Tibial nerve (tissue), 4 donors: ENCODE results near the gene THOC1. TPM values are rescaled to one million over a fixed set of nuclear protein-coding genes. Genes with fewer than 3 reads are reported as not detected.

Experiments used
- DNase-seq, 2 donors: peaks; one replicate each; pipeline ENCODE4 v3.0.0-alpha.2; 2019; ENCODE audit warnings: low spot score in 2 of 2
- H3K27ac ChIP-seq, 4 donors: fragments of 200-600 bp; sonication (generic) in 3 of 4; one replicate each; pipeline ENCODE4 v1.5.1; 2017 to 2019; ENCODE audit warnings: mild to moderate bottlenecking in 1 of 4
- H3K27me3 ChIP-seq, 2 donors: fragments of 200-600 bp; sonication (generic) in 1 of 2; one replicate each; pipeline versions ENCODE4 v1.5.1 to v1.6.0; 2017 to 2019
- H3K36me3 ChIP-seq, 3 donors: fragments of 200-600 bp; sonication (generic); one replicate each; pipeline ENCODE4 v1.5.1; 2018 to 2019
- H3K4me1 ChIP-seq, 4 donors: fragments of 200-600 bp; sonication (generic) in 3 of 4; one replicate each; pipeline ENCODE4 v1.5.1; 2017 to 2019
- H3K4me3 ChIP-seq, 4 donors: fragments of 200-600 bp; sonication (generic) in 3 of 4; one replicate each; pipeline ENCODE4 v1.5.1; 2017 to 2019; ENCODE audit warnings: mild to moderate bottlenecking in 1 of 4, moderate library complexity in 1 of 4
- H3K9me3 ChIP-seq, 4 donors: fragments of 200-600 bp; sonication (generic) in 3 of 4; one replicate each; pipeline ENCODE4 v1.5.1; 2017 to 2019
- EP300 ChIP-seq, 2 donors: sonication (generic); formaldehyde crosslinking; IDR thresholded peaks; one replicate each; pipeline ENCODE4 v1.6.1; 2017; ENCODE audit warnings: antibody characterized with exemption in 2 of 2, mild to moderate bottlenecking in 1 of 2
- POLR2A ChIP-seq, 2 donors: fragments of 450-650 bp; IDR thresholded peaks; one replicate each; pipeline ENCODE4 v1.6.1; 2017; ENCODE audit warnings: antibody characterized with exemption in 2 of 2, mild to moderate bottlenecking in 2 of 2, moderate library complexity in 2 of 2
- WGBS, 2 donors: methylation state at CpG; one replicate each; pipeline ENCODE4 v1.1.5; 2018; 5-methylcytosine and 5-hydroxymethylcytosine counted together
- total RNA-seq, 4 donors: library from RNA; depleted of rRNA; stranded (reverse); fragments of >200 nt; gene quantifications; one replicate each; pipeline ENCODE4 v1.1.0, GENCODE V29; 2016
- TF ChIP-seq, protein P1 (sequence below), 5 experiments: fragments of 200-600 bp in 3 of 5; fragments of 450-650 bp in 2 of 5; sonication (generic) in 3 of 5; IDR thresholded peaks; one replicate each; pipeline ENCODE4 v1.5.1; 2016 to 2019; ENCODE audit warnings: antibody characterized with exemption in 5 of 5, mild to moderate bottlenecking in 3 of 5, moderate library complexity in 2 of 5

The THOC1 gene
- total RNA-seq, 4 donors from 2014 or later, result 43.3 to 53.4 (median 50.7) TPM

DNA sequence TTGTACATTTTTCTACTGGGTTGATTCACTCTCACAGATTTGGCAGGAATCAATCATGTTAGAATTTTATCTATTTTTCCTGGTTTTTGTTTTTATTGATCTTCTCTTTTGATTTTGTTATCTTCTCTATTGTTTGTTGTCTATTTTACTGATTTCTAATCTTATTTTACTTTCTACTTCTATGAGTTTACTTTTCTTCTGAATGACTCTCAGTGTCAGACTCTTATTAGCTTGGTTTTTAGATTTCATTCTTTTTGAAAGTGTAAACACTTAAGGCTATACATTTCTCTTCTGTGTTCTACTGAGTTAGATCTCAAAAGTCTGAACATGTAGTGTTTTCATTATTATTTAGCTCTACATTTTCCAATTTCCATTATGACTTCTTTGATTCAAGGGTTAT, 47.1 kb downstream of the THOC1 start:
- no peaks in the 10 kb centered on the region for H3K4me1 ChIP-seq
- H3K27ac ChIP-seq, result no peak overlapping the region
- H3K36me3 ChIP-seq, result peaks cover 0 to 83% (median 0%) of the 10 kb centered on the region in 3 donors
- H3K27me3 ChIP-seq, result no peaks in the 10 kb centered on the region
- TF ChIP-seq POLR2A (IDR thresholded peaks at IDR 0.05) (no peak), EP300 (IDR thresholded peaks at IDR 0.05) (no peak)
- TF ChIP-seq, protein P1, sequence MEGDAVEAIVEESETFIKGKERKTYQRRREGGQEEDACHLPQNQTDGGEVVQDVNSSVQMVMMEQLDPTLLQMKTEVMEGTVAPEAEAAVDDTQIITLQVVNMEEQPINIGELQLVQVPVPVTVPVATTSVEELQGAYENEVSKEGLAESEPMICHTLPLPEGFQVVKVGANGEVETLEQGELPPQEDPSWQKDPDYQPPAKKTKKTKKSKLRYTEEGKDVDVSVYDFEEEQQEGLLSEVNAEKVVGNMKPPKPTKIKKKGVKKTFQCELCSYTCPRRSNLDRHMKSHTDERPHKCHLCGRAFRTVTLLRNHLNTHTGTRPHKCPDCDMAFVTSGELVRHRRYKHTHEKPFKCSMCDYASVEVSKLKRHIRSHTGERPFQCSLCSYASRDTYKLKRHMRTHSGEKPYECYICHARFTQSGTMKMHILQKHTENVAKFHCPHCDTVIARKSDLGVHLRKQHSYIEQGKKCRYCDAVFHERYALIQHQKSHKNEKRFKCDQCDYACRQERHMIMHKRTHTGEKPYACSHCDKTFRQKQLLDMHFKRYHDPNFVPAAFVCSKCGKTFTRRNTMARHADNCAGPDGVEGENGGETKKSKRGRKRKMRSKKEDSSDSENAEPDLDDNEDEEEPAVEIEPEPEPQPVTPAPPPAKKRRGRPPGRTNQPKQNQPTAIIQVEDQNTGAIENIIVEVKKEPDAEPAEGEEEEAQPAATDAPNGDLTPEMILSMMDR (IDR thresholded peaks at IDR 0.05), result no peak
- H3K9me3 ChIP-seq, result no peaks in the 10 kb centered on the region
- no peak for DNase-seq
- H3K4me3 ChIP-seq, result no peak overlapping the region

DNA sequence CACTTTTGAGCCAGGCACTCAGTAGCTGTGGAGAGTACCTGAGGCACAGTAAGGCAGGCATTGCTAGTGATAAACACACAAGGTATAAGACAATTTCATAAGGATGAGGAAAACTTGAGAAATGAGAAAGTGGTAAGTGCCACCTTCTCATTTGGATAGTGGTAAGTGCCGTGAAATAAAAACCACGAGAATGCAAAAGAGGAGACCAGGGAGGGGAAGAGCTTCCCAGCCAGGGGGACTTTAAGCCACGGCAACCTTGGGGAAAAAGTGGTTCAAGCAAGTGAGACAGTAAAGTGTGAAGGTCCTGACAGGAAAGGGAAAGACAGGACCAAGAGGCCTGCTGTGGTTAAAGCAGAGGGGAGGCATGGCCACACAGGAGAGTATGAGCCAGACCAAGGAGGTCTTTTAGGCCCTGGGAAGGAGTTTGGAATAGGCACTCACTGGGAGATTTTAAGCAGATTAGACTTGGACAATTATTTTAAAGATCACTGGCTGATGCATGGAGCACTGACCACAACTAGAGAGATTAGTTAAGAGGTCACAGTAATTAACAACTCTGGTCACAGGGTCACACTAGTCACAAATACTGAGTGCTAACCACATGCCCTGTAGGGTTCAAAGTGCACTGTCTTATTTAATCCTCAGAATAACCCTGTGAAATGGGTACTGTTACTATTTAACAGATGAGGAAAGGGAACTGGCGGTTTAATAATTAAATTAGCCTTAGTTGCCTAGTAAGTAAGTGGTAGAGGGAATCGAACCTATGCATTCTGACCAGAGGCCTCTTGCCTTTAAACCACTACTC, 50.1 kb downstream of the THOC1 start:
- 90% methylated on average over 5 of the region's 5 CpGs for WGBS, 2 donors
- no peak for DNase-seq

DNA sequence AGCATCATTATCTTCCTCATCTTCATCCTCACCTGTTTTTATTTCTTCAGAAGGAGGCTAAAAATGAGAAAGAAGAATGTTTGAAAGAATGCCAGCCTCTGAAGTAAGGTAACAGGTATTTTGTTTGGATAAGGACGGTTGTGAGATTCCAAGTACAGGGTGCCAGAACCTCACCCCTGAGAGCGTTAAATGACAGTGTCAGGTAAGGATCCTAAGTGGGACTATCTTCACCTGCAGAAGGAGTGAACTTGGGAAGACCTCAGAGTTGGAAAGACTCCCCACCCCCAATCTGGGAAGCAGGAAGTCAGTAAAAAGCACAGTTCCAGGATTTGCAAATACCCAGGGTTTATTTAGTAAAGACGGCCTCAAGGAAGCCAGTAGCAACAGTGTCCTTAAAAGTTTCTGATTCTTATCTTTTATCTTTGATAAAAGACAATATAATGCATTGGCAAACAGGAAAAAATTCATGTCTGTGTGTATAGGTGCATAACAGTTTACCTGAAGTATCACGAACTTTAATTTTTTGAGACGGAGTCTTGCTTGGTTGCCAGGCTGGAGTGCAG, 52.3 kb downstream of the THOC1 start:
- H3K9me3 ChIP-seq, result no peaks in the 10 kb centered on the region
- WGBS, 2 donors, result 86 to 88% methylated on average over 5 of the region's 5 CpGs

More for the DNA sequence above, 50.1 kb downstream of the THOC1 start:
- Histone ChIP-seq H3K4me1 (no peaks in the 10 kb centered on the region), H3K9me3 (no peaks in the 10 kb centered on the region), H3K27me3 (no peaks in the 10 kb centered on the region), H3K4me3 (no peak overlapping the region), H3K36me3 (peaks cover 0 to 79% (median 0%) of the 10 kb centered on the region in 3 donors), H3K27ac (no peak overlapping the region)
- TF ChIP-seq EP300 (IDR thresholded peaks at IDR 0.05) (no peak), POLR2A (IDR thresholded peaks at IDR 0.05) (no peak)
- TF ChIP-seq, protein P1 (IDR thresholded peaks at IDR 0.05), result no peak

DNA sequence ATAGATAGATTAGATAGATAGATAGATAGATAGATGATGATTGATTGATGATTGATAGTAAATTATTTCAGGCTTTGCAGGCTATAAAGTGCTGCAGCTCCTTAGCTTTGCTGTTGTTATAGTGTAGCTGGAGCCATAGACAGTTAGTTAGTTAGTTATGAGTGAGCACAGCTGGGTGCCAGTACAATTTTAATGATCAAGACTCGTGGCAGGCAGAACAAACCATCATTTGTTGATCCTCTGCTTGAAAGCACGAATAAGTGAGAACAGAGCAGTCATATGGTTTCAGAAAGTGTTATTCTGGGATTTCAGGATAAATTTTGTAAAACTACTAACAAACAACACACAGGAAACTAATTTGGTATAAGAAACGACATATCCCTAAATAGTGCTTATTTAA, 53.9 kb downstream of the THOC1 start:
- no peaks in the 10 kb centered on the region for H3K9me3 ChIP-seq

More for the DNA sequence above, 52.3 kb downstream of the THOC1 start:
- no peak for DNase-seq
- TF ChIP-seq POLR2A (IDR thresholded peaks at IDR 0.05) (no peak), EP300 (IDR thresholded peaks at IDR 0.05) (no peak)
- TF ChIP-seq, protein P1 (IDR thresholded peaks at IDR 0.05), result no peak
- H3K4me3 ChIP-seq, result no peak overlapping the region
- no peaks in the 10 kb centered on the region for H3K27me3 ChIP-seq
- H3K36me3 ChIP-seq, result peaks cover 0 to 85% (median 6%) of the 10 kb centered on the region in 3 donors
- H3K27ac ChIP-seq, result no peak overlapping the region
- H3K4me1 ChIP-seq, result no peaks in the 10 kb centered on the region

More for the DNA sequence above, 53.9 kb downstream of the THOC1 start:
- no peak for DNase-seq
- no peak overlapping the region for H3K27ac ChIP-seq
- no peaks in the 10 kb centered on the region for H3K27me3 ChIP-seq
- H3K4me1 ChIP-seq, result no peaks in the 10 kb centered on the region
- H3K4me3 ChIP-seq, result no peak overlapping the region
- H3K36me3 ChIP-seq, result peaks cover 0 to 82% (median 6%) of the 10 kb centered on the region in 3 donors
- TF ChIP-seq, protein P1 (IDR thresholded peaks at IDR 0.05), result no peak
- no peak for TF ChIP-seq POLR2A (IDR thresholded peaks at IDR 0.05)
- no peak for TF ChIP-seq EP300 (IDR thresholded peaks at IDR 0.05)
- 55 to 58% methylated on average over 3 of the region's 3 CpGs for WGBS, 2 donors
